OCI-LY7 (cell line): ENCODE data around the gene PPM1F. TPM values are rescaled to one million over a fixed set of nuclear protein-coding genes. Genes with fewer than 3 reads are reported as not detected.

ENCODE experiments used
- BruUV-seq: library from RNA; stranded (reverse); fragments of 400-500 nt; replicated peaks from 2 replicates; lab custom pipeline; 2021; lab: Mats Ljungman, UMichigan
- CTCF ChIA-PET: fragments of 300-600 bp; sonication (Branson Sonifier 250); formaldehyde crosslinking; loops from one replicate; lab custom pipeline; 2022; ENCODE audit warnings: antibody characterized with exemption; ENCODE audit not compliant: unreplicated experiment; lab: Charles Lee
- POLR2A ChIA-PET: fragments of 300-600 bp; sonication (Branson Sonifier 250); formaldehyde crosslinking; loops from one replicate; lab custom pipeline; 2022; ENCODE audit warnings: antibody characterized with exemption; lab: Charles Lee
- DNase-seq: peaks from one replicate; pipeline ENCODE4 v3.0.0-alpha.2; 2015; ENCODE audit warnings: low spot score
- H2AFZ ChIP-seq: fragments of 200-600 bp; sonication (generic), shearing (Covaris generic); 2 replicates; pipeline ENCODE4 v1.6.1; 2014; ENCODE audit warnings: mild to moderate bottlenecking, antibody characterized with exemption, low read length, moderate library complexity
- H3K27ac ChIP-seq: fragments of 200-600 bp; sonication (generic); 2 replicates; pipeline ENCODE4 v1.5.1; 2014; ENCODE audit warnings: mixed run types, low read depth, mild to moderate bottlenecking, moderate library complexity, low read length, inconsistent platforms; ENCODE audit not compliant: poor library complexity, severe bottlenecking
- H3K36me3 ChIP-seq: fragments of 200-600 bp; sonication (generic); 2 replicates; pipeline ENCODE4 v1.6.1; 2014; ENCODE audit warnings: mild to moderate bottlenecking, antibody characterized with exemption, low read length, moderate library complexity, mixed read lengths; ENCODE audit not compliant: insufficient read depth
- H3K4me1 ChIP-seq: fragments of 200-600 bp; sonication (generic); 2 replicates; pipeline ENCODE4 v1.5.1; 2014; ENCODE audit warnings: mild to moderate bottlenecking, low read length; ENCODE audit not compliant: insufficient read depth, poor library complexity, severe bottlenecking
- H3K4me2 ChIP-seq: fragments of 200-600 bp; sonication (generic); 2 replicates; pipeline ENCODE4 v1.6.1; 2014; ENCODE audit warnings: mild to moderate bottlenecking, low read length
- H3K4me3 ChIP-seq: fragments of 200-600 bp; sonication (generic); 2 replicates; pipeline ENCODE4 v1.5.1; 2014; ENCODE audit warnings: mild to moderate bottlenecking, low read depth, low read length; ENCODE audit not compliant: poor library complexity, severe bottlenecking
- H3K79me2 ChIP-seq: fragments of 200-600 bp; sonication (generic); 2 replicates; pipeline ENCODE4 v1.6.1; 2016; ENCODE audit warnings: low read depth, mild to moderate bottlenecking, low read length, moderate library complexity, mixed read lengths; ENCODE audit not compliant: insufficient read depth
- H3K9me2 ChIP-seq: fragments of 200-600 bp; sonication (generic); 2 replicates; pipeline ENCODE4 v1.6.1; 2016; ENCODE audit warnings: mild to moderate bottlenecking, low read length, mixed read lengths; ENCODE audit not compliant: insufficient read depth
- H3K9me3 ChIP-seq: fragments of 200-600 bp; sonication (generic); 2 replicates; pipeline ENCODE4 v1.6.1; 2014; ENCODE audit warnings: mild to moderate bottlenecking, mixed run types, low read length, mixed read lengths
- H4K20me1 ChIP-seq: fragments of 200-600 bp; sonication (generic); 2 replicates; pipeline ENCODE4 v1.6.1; 2014; ENCODE audit warnings: mild to moderate bottlenecking, antibody characterized with exemption, low read length, moderate library complexity, mixed read lengths; ENCODE audit not compliant: insufficient read depth
- CTCF ChIP-seq: fragments of 200-600 bp; sonication (generic); conservative IDR thresholded peaks from 2 replicates; pipeline ENCODE4 v1.5.1; 2014; ENCODE audit warnings: mild to moderate bottlenecking, antibody characterized with exemption, low read length, moderate library complexity, mixed read lengths
- EZH2phosphoT487 ChIP-seq: fragments of 200-600 bp; sonication (generic); IDR thresholded peaks from 2 replicates; pipeline ENCODE4 v1.6.1; 2018; ENCODE audit warnings: low read depth, borderline replicate concordance, mild to moderate bottlenecking, mixed run types, antibody characterized with exemption, low read length, moderate library complexity, mixed read lengths
- intact Hi-C: fragments of 100-400 bp; cut with micrococcal nuclease; formaldehyde crosslinking; loops from one replicate; pipeline ENCODE4 v1.10.0; 2022; ENCODE audit not compliant: unreplicated experiment
- total RNA-seq, 2 experiments: library from RNA; depleted of rRNA in 1 of 2; stranded (reverse); fragments of >200 nt in 1 of 2; shearing (Covaris generic) in 1 of 2; gene quantifications; 2 replicates each; pipeline ENCODE4 v1.2.3, GENCODE V29; 2014 to 2022

PPM1F gene
- total RNA-seq, 2 experiments from 2014 or later = 21.7 to 27.2 TPM

GRCh38 chr22:21936151-21936775 is 16.4 kb downstream of the PPM1F start:
- Histone ChIP-seq H3K4me1 (peaks cover 20% of the 10 kb centered on the region), H3K9me2 (no peaks in the 10 kb centered on the region), H4K20me1 (no peaks in the 10 kb centered on the region), H3K79me2 (no peaks in the 10 kb centered on the region), H2AFZ (no peak overlapping the region), H3K4me2 (no peak overlapping the region), H3K27ac (no peak overlapping the region), H3K9me3 (no peaks in the 10 kb centered on the region), H3K4me3 (no peak overlapping the region), H3K36me3 (peaks cover 12% of the 10 kb centered on the region; the same call in 1 of the 2 replicates)
- DNase-seq = no peak
- intact Hi-C loops = loop anchor here (5.0 kb wide), 2 partner anchors 154 to 199 kb away; partner anchors contain the start of gene YPEL1
- BruUV-seq = no TSS peak
- POLR2A ChIA-PET = interaction anchor here (0.6 kb wide), 2 partner anchors 47 to 174 kb away, joined by 3 read pairs; no protein-coding TSS in a partner anchor
- CTCF ChIA-PET = no interaction called here
- TF ChIP-seq EZH2phosphoT487 (no peak), CTCF (no peak)

- H3K79me2 ChIP-seq = no peaks in the 10 kb centered on the region
- H3K27ac ChIP-seq = no peak overlapping the region
- peaks cover 27% of the 10 kb centered on the region; the same call in 1 of the 2 replicates for H3K36me3 ChIP-seq
- H3K9me3 ChIP-seq = no peaks in the 10 kb centered on the region
- no peak for DNase-seq
- H3K4me1 ChIP-seq = peaks cover 13% of the 10 kb centered on the region
- no peaks in the 10 kb centered on the region for H3K9me2 ChIP-seq
- no peak overlapping the region for H2AFZ ChIP-seq
- TF ChIP-seq CTCF = no peak
- TF ChIP-seq EZH2phosphoT487 = no peak
- ChIA-PET CTCF (no interaction called here), POLR2A (no interaction called here)
- no TSS peak for BruUV-seq
- no peaks in the 10 kb centered on the region for H4K20me1 ChIP-seq
- intact Hi-C loops = no loop called here
- H3K4me3 ChIP-seq = no peak overlapping the region
- H3K4me2 ChIP-seq = no peak overlapping the region
Observed at GRCh38 chr22:21933910-21934309, 18.7 kb downstream of the PPM1F start.

GRCh38 chr22:21933413-21933812 is 19.2 kb downstream of the PPM1F start:
- no peaks in the 10 kb centered on the region for H3K79me2 ChIP-seq
- H3K36me3 ChIP-seq = peaks cover 27% of the 10 kb centered on the region; the same call in 1 of the 2 replicates
- H3K4me2 ChIP-seq = no peak overlapping the region
- ChIA-PET CTCF (no interaction called here), POLR2A (no interaction called here)
- TF ChIP-seq CTCF = no peak
- TF ChIP-seq EZH2phosphoT487 = no peak
- no peaks in the 10 kb centered on the region for H3K9me3 ChIP-seq
- intact Hi-C loops = no loop called here
- H3K4me1 ChIP-seq = peaks cover 8% of the 10 kb centered on the region
- H3K27ac ChIP-seq = no peak overlapping the region
- H4K20me1 ChIP-seq = no peaks in the 10 kb centered on the region
- no peak overlapping the region for H3K4me3 ChIP-seq
- BruUV-seq = no TSS peak
- H3K9me2 ChIP-seq = no peaks in the 10 kb centered on the region
- no peak overlapping the region for H2AFZ ChIP-seq
- DNase-seq = no peak
